ENCODE results near the gene MAP3K21. TPM values are rescaled to one million over a fixed set of nuclear protein-coding genes. Genes with fewer than 3 reads are reported as not detected.

MAP3K21 gene
- total and polyA plus RNA-seq, 2 of the 4 experiments (the other 2 are of a cell fraction) = 0.15 to 0.18 TPM

GRCh38 chr1:233349137-233349536, 21.6 kb downstream of the MAP3K21 start:
- Histone ChIP-seq H2AK5ac (ENCODE audit: low read depth, low read length) (no peak overlapping the region), H3K79me1 (ENCODE audit: low read depth in 1 of 2, low read length in 2 of 2) (no peaks in the 10 kb centered on the region), H3K27me3 (ENCODE audit: control insufficient read depth, insufficient read depth, low read length) (no peaks in the 10 kb centered on the region), H2BK120ac (ENCODE audit: low read depth, low read length) (no peak overlapping the region), H2BK5ac (ENCODE audit: low read depth, low read length, poor library complexity, severe bottlenecking) (no peak overlapping the region), H3K9me3 (ENCODE audit: control insufficient read depth, insufficient read depth, low read length) (no peaks in the 10 kb centered on the region), H3K18ac (ENCODE audit: low read depth, low read length) (no peak overlapping the region), H3K27ac (ENCODE audit: insufficient read depth, low read length) (no peak overlapping the region), H3K4me2 (ENCODE audit: low read depth, low read length) (no peak overlapping the region), H4K8ac (ENCODE audit: low read depth in 2 of 2, low read length in 2 of 2) (no peak overlapping the region), H3K23ac (ENCODE audit: low read depth, low read length) (no peak overlapping the region), H4K5ac (ENCODE audit: low read depth, low read length) (no peak overlapping the region), H4K20me1 (ENCODE audit: insufficient read depth, low read length) (no peaks in the 10 kb centered on the region), H2AFZ (replicated peaks; ENCODE audit: low read length, poor library complexity) (no peak overlapping the region), H3K4me3 (ENCODE audit: insufficient read depth, low read depth, low read length) (no peak overlapping the region), H3K56ac (ENCODE audit: extremely low read depth, insufficient read depth, low read length) (no peak overlapping the region), H3K36me3 (ENCODE audit: control insufficient read depth, insufficient read depth, low read length) (no peaks in the 10 kb centered on the region), H3K9me1 (ENCODE audit: insufficient read depth, low read length) (no peaks in the 10 kb centered on the region), H3K4ac (ENCODE audit: low read depth, low read length) (no peak overlapping the region), H4K91ac (ENCODE audit: insufficient read depth, low read depth, low read length) (no peak overlapping the region), H2AK9ac (replicated peaks; ENCODE audit: low read depth, low read length, poor library complexity) (no peak overlapping the region), H3K4me1 (ENCODE audit: control insufficient read depth, insufficient read depth, low read length) (no peaks in the 10 kb centered on the region), H2BK20ac (ENCODE audit: low read depth, low read length) (no peak overlapping the region), H3K14ac (replicated peaks; ENCODE audit: low read depth, low read length) (no peak overlapping the region), H3K9ac (ENCODE audit: low read depth, low read length) (no peak overlapping the region), H2BK15ac (ENCODE audit: low read depth, low read length) (no peak overlapping the region)
- no TSS peak for BruUV-seq (replicated peaks)
- WGBS, 2 experiments (ENCODE audit: extremely low coverage in 2 of 2, insufficient read length in 1 of 2) = no CpG with 5 or more reads among the region's 5 CpGs
- intact Hi-C loops (cut with micrococcal nuclease) (no loop called here), in situ Hi-C loops (cut with MboI; ENCODE audit: low sequenced_read_pairs) (no loop called here), dilution Hi-C loops (cut with HindIII; ENCODE audit: low sequenced_read_pairs, unreplicated experiment) (no loop called here)
- DNase-seq (no peak), ATAC-seq (ENCODE audit: low read depth) (no peak)
- ChIA-PET CTCF (interaction anchor here (0.7 kb wide), 1 partner anchor 15 kb away, joined by 3 read pairs; no protein-coding TSS in a partner anchor), POLR2A (ENCODE audit: unreplicated experiment) (no interaction called here)
- TF ChIP-seq NFE2L2 (IDR thresholded peaks at IDR 0.05; ENCODE audit: low read depth, low read length) (no peak), CTCF (conservative IDR thresholded peaks at IDR 0.05; ENCODE audit: low read depth, low read length) (no peak), MXI1 (IDR thresholded peaks at IDR 0.05; ENCODE audit: borderline replicate concordance, low read depth, low read length) (no peak), RCOR1 (IDR thresholded peaks at IDR 0.05; ENCODE audit: insufficient replicate concordance, low read length) (no peak), ELK1 (IDR thresholded peaks at IDR 0.05; ENCODE audit: borderline replicate concordance, low read depth, low read length) (no peak), USF2 (IDR thresholded peaks at IDR 0.05; ENCODE audit: low read depth, low read length) (no peak)
